HL-60/S4 treated with retinoic acid at 250 ng/mL for 4 days and 3 days (cell line): ENCODE data around the gene SPDYC.

Experiments
- in situ Hi-C: fragments of 300-500 bp; cut with MboI; formaldehyde crosslinking; loops from 2 replicates; pipeline ENCODE4 v1.7.0; 2022; ENCODE audit warnings: low sequenced_read_pairs

The SPDYC gene

GRCh38 chr11:65170058-65170534 lies at the start of gene SPDYC:
TSS of gene SPDYC (plus strand) at chr11:65170233. CDS start at chr11:65171358, 1,125 bp downstream.
- in situ Hi-C loops = no loop called here

- in situ Hi-C loops = no loop called here
Observed at GRCh38 chr11:65120831-65121230, 49.2 kb upstream of the SPDYC start.

GRCh38 chr11:65121447-65121864 lies 48.6 kb upstream of the SPDYC start:
- in situ Hi-C loops = no loop called here

- in situ Hi-C loops = no loop called here
Observed at GRCh38 chr11:65121865-65122696, 48.0 kb upstream of the SPDYC start, which contains the start of the genes FAU and MRPL49. TSS of gene FAU (minus strand) at chr11:65122134. CDS start at chr11:65121813, 321 bp downstream. TSS of gene MRPL49 (plus strand) at chr11:65122321. CDS start at chr11:65122347, 26 bp downstream.

- in situ Hi-C loops = no loop called here
Observed at GRCh38 chr11:65124480-65125196, 45.4 kb upstream of the SPDYC start.

- in situ Hi-C loops = no loop called here
Observed at GRCh38 chr11:65125197-65126056, 44.6 kb upstream of the SPDYC start.

GRCh38 chr11:65126624-65127274 lies 43.3 kb upstream of the SPDYC start:
- in situ Hi-C loops = no loop called here

- in situ Hi-C loops = no loop called here
Observed at GRCh38 chr11:65127473-65128181, 42.4 kb upstream of the SPDYC start.

- in situ Hi-C loops = no loop called here
Observed at GRCh38 chr11:65128182-65129145, 41.6 kb upstream of the SPDYC start.

GRCh38 chr11:65129649-65130441 lies 40.2 kb upstream of the SPDYC start:
- in situ Hi-C loops = no loop called here

- in situ Hi-C loops = no loop called here
Observed at GRCh38 chr11:65130631-65131416, 39.2 kb upstream of the SPDYC start.

GRCh38 chr11:65131417-65131776 lies 38.6 kb upstream of the SPDYC start:
- in situ Hi-C loops = no loop called here

- in situ Hi-C loops = no loop called here
Observed at GRCh38 chr11:65131895-65132237, 38.2 kb upstream of the SPDYC start.

- in situ Hi-C loops = no loop called here
Observed at GRCh38 chr11:65132238-65132987, 37.6 kb upstream of the SPDYC start.

- in situ Hi-C loops = no loop called here
Observed at GRCh38 chr11:65132988-65133700, 36.9 kb upstream of the SPDYC start.

- in situ Hi-C loops = no loop called here
Observed at GRCh38 chr11:65133724-65134123, 36.3 kb upstream of the SPDYC start.
